Caco-2 (cell line): Measurements from ENCODE around the gene BARHL2. TPM values are rescaled to one million over a fixed set of nuclear protein-coding genes. Genes with fewer than 3 reads are reported as not detected.

Experiments
- BruUV-seq: library from RNA; stranded (reverse); fragments of 400-500 nt; replicated peaks from 2 replicates; lab custom pipeline; 2021; lab: Mats Ljungman, UMichigan
- CTCF ChIA-PET: fragments of 300-600 bp; sonication (Branson Sonifier 250); formaldehyde crosslinking; loops from one replicate; lab custom pipeline; 2022; ENCODE audit warnings: antibody characterized with exemption; lab: Charles Lee
- POLR2A ChIA-PET: fragments of 300-600 bp; sonication (Branson Sonifier 250); formaldehyde crosslinking; loops from one replicate; lab custom pipeline; 2022; ENCODE audit warnings: antibody characterized with exemption; lab: Charles Lee
- DNase-seq, 2 experiments: peaks; one replicate each; pipeline versions ENCODE4 v3.0.0 to v3.0.0-alpha.2; 2020 to 2022
- H3K27me3 ChIP-seq: replicated peaks from 2 replicates; pipeline ENCODE4 v1.6.0; 2011; ENCODE audit warnings: low read length; ENCODE audit not compliant: control insufficient read depth, insufficient read depth
- H3K36me3 ChIP-seq: 2 replicates; pipeline ENCODE4 v1.5.1; 2011; ENCODE audit warnings: low read length; ENCODE audit not compliant: control insufficient read depth, insufficient read depth
- H3K4me1 ChIP-seq: fragments of 250-450 bp; sonication (Bioruptor Pico); 2 replicates; pipeline ENCODE4 v1.5.1; 2020; ENCODE audit warnings: mild to moderate bottlenecking
- H3K4me3 ChIP-seq: 2 replicates; pipeline ENCODE4 v1.5.1; 2011; ENCODE audit warnings: low read depth, mild to moderate bottlenecking, control low read depth, low read length
- H3K9me3 ChIP-seq: fragments of 250-450 bp; sonication (Bioruptor Pico); 2 replicates; pipeline ENCODE4 v1.5.1; 2020; ENCODE audit warnings: mild to moderate bottlenecking, moderate library complexity
- H3K27ac Mint-ChIP-seq: one replicate; pipeline ENCODE4 v1.8.0; 2022; ENCODE audit warnings: mixed read lengths; ENCODE audit not compliant: unreplicated experiment
- H3K27me3 Mint-ChIP-seq: one replicate; pipeline ENCODE4 v1.8.0; 2022; ENCODE audit warnings: mixed read lengths; ENCODE audit not compliant: insufficient read depth, unreplicated experiment
- H3K36me3 Mint-ChIP-seq: one replicate; pipeline ENCODE4 v1.8.0; 2022; ENCODE audit warnings: mild to moderate bottlenecking, mixed read lengths; ENCODE audit not compliant: insufficient read depth, unreplicated experiment
- H3K4me1 Mint-ChIP-seq: one replicate; pipeline ENCODE4 v1.8.0; 2022; ENCODE audit warnings: low read depth, mixed read lengths; ENCODE audit not compliant: unreplicated experiment
- H3K4me3 Mint-ChIP-seq: one replicate; pipeline ENCODE4 v1.8.0; 2022; ENCODE audit warnings: mild to moderate bottlenecking, moderate library complexity, mixed read lengths; ENCODE audit not compliant: unreplicated experiment
- H3K9me3 Mint-ChIP-seq: one replicate; pipeline ENCODE4 v1.8.0; 2022; ENCODE audit warnings: mixed read lengths; ENCODE audit not compliant: unreplicated experiment
- intact Hi-C: fragments of 100-400 bp; cut with micrococcal nuclease; formaldehyde crosslinking; loops from one replicate; pipeline ENCODE4 v1.10.0; 2022; ENCODE audit not compliant: unreplicated experiment
- total RNA-seq: library from RNA; stranded (reverse); gene quantifications from 2 replicates; pipeline ENCODE4 v1.2.3, GENCODE V29; 2022
- TF ChIP-seq, protein P1 (sequence below), 2 experiments: fragments of 200-600 bp in 1 of 2; IDR thresholded peaks; 1 replicate in 1 of 2; 2 replicates in 1 of 2; pipeline versions ENCODE4 v1.5.1 to v1.8.0; 2011 to 2022; ENCODE audit warnings: antibody characterized with exemption in 1 of 2, control low read depth in 1 of 2, inconsistent platforms in 1 of 2, low read depth in 1 of 2, low read length in 1 of 2, mild to moderate bottlenecking in 1 of 2, moderate library complexity in 1 of 2; ENCODE audit not compliant: insufficient read depth in 1 of 2, severe bottlenecking in 1 of 2, unreplicated experiment in 1 of 2

Gene BARHL2
- total RNA-seq, 1 experiment from 2014 or later: not detected

DNA sequence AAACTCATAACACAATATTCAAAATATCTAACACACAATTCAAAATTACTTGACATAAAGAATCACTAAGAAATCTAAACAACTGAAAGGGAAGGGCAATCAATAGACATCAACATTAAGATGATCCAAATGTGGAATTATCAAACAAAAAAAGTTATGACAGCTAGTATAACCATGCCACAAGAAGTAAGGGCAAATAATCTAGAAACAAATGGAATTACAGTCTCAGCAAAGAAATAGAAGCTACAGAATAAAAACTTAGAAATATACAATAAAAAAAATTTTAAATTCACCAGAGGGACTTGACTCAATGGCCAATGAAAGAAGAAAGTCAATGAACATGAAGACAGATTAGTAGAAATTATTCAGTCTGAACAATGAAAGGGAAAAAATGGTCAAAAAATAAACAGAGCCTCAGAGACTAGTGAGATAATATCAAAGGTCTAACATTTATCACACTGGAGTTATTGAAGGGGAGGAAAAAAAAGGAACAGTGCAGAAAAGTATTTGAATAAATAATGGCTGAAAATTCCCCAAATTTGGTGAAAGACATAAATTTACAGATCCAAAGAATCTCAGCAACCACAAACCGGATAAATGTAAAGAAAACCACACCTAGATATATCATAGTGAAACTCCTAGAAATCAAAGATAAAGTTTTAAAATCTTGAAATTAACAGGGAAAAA, 41.8 kb downstream of the BARHL2 start:
- BruUV-seq: no TSS peak
- ChIA-PET POLR2A (no interaction called here), CTCF (no interaction called here)
- no peaks in the 10 kb centered on the region for H3K36me3 Mint-ChIP-seq
- peaks cover 3% of the 10 kb centered on the region for H3K27me3 Mint-ChIP-seq
- H3K36me3 ChIP-seq: no peaks in the 10 kb centered on the region
- H3K4me3 ChIP-seq: no peak overlapping the region
- intact Hi-C loops: no loop called here
- no peaks in the 10 kb centered on the region for H3K4me1 ChIP-seq
- H3K27ac Mint-ChIP-seq: no peak overlapping the region
- no peak overlapping the region for H3K4me3 Mint-ChIP-seq
- H3K4me1 Mint-ChIP-seq: no peaks in the 10 kb centered on the region
- no peaks in the 10 kb centered on the region for H3K9me3 ChIP-seq
- no peak for DNase-seq
- no peaks in the 10 kb centered on the region for H3K27me3 ChIP-seq
- peaks cover 14% of the 10 kb centered on the region for H3K9me3 Mint-ChIP-seq
- TF ChIP-seq, protein P1, sequence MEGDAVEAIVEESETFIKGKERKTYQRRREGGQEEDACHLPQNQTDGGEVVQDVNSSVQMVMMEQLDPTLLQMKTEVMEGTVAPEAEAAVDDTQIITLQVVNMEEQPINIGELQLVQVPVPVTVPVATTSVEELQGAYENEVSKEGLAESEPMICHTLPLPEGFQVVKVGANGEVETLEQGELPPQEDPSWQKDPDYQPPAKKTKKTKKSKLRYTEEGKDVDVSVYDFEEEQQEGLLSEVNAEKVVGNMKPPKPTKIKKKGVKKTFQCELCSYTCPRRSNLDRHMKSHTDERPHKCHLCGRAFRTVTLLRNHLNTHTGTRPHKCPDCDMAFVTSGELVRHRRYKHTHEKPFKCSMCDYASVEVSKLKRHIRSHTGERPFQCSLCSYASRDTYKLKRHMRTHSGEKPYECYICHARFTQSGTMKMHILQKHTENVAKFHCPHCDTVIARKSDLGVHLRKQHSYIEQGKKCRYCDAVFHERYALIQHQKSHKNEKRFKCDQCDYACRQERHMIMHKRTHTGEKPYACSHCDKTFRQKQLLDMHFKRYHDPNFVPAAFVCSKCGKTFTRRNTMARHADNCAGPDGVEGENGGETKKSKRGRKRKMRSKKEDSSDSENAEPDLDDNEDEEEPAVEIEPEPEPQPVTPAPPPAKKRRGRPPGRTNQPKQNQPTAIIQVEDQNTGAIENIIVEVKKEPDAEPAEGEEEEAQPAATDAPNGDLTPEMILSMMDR (IDR thresholded peaks at IDR 0.05; ENCODE audit: insufficient read depth in 1 of 2, low read depth in 1 of 2, low read length in 1 of 2, severe bottlenecking in 1 of 2, unreplicated experiment in 1 of 2): no peak

DNA sequence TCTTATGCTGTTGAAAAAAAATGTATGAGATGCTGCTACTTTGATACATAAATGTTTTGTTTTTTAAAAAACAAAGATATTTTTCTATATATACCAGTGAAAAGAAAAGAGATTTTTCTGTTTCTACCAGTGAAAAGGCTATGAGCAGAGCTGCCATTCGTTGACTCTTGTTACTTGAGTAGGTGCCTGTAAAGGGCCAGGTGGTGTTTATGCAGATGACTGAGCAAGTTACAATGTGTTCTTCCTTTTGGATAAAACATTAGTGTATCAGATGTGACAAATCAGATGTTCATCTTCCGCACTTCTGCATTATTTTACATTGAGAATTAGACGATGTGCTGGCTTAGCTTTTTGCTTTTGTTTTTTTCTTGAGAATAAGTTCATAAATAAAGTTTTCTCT, 45.4 kb downstream of the BARHL2 start:
- H3K9me3 ChIP-seq: no peaks in the 10 kb centered on the region
- Mint-ChIP-seq H3K9me3 (peaks cover 14% of the 10 kb centered on the region), H3K4me3 (no peak overlapping the region), H3K36me3 (no peaks in the 10 kb centered on the region), H3K27me3 (no peaks in the 10 kb centered on the region), H3K4me1 (no peaks in the 10 kb centered on the region), H3K27ac (no peak overlapping the region)
- no peak for DNase-seq
- POLR2A ChIA-PET: no interaction called here
- no TSS peak for BruUV-seq
- TF ChIP-seq, protein P1 (IDR thresholded peaks at IDR 0.05; ENCODE audit: insufficient read depth in 1 of 2, low read depth in 1 of 2, low read length in 1 of 2, severe bottlenecking in 1 of 2, unreplicated experiment in 1 of 2): no peak
- H3K36me3 ChIP-seq: no peaks in the 10 kb centered on the region
- H3K4me1 ChIP-seq: no peaks in the 10 kb centered on the region
- intact Hi-C loops: no loop called here
- CTCF ChIA-PET: no interaction called here
- H3K4me3 ChIP-seq: no peak overlapping the region
- no peaks in the 10 kb centered on the region for H3K27me3 ChIP-seq

DNA sequence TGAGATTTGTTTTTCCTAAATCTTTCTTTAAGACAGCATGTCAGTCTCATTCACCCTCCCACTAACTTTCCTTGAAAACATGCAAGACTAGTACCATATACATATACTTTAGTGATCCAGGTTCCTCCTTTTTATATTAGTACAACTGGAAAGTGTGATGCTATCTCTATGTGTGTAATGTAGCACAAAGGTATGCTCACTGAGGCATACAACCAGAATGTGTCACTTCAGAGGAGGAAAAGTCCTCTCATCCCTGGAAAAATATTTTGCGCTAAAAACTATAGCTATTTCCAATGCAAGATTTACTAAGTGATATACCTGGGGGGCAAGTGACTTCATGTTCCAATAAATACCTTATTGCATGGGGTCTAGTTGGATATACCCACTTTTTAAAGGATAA, 45.9 kb downstream of the BARHL2 start:
- BruUV-seq: no TSS peak

More for the DNA sequence above, 45.9 kb downstream of the BARHL2 start:
- H3K36me3 ChIP-seq: no peaks in the 10 kb centered on the region
- intact Hi-C loops: no loop called here
- no peak for DNase-seq
- Mint-ChIP-seq H3K27ac (no peak overlapping the region), H3K27me3 (peaks cover 2% of the 10 kb centered on the region), H3K4me1 (no peaks in the 10 kb centered on the region), H3K36me3 (no peaks in the 10 kb centered on the region), H3K4me3 (no peak overlapping the region), H3K9me3 (peaks cover 14% of the 10 kb centered on the region)
- H3K9me3 ChIP-seq: no peaks in the 10 kb centered on the region
- H3K4me1 ChIP-seq: no peaks in the 10 kb centered on the region
- TF ChIP-seq, protein P1 (IDR thresholded peaks at IDR 0.05; ENCODE audit: insufficient read depth in 1 of 2, low read depth in 1 of 2, low read length in 1 of 2, severe bottlenecking in 1 of 2, unreplicated experiment in 1 of 2): no peak
- ChIA-PET POLR2A (no interaction called here), CTCF (no interaction called here)
- H3K27me3 ChIP-seq: no peaks in the 10 kb centered on the region
- no peak overlapping the region for H3K4me3 ChIP-seq
